ENCODE measurements around the gene APBA1.

APBA1 gene

DNA sequence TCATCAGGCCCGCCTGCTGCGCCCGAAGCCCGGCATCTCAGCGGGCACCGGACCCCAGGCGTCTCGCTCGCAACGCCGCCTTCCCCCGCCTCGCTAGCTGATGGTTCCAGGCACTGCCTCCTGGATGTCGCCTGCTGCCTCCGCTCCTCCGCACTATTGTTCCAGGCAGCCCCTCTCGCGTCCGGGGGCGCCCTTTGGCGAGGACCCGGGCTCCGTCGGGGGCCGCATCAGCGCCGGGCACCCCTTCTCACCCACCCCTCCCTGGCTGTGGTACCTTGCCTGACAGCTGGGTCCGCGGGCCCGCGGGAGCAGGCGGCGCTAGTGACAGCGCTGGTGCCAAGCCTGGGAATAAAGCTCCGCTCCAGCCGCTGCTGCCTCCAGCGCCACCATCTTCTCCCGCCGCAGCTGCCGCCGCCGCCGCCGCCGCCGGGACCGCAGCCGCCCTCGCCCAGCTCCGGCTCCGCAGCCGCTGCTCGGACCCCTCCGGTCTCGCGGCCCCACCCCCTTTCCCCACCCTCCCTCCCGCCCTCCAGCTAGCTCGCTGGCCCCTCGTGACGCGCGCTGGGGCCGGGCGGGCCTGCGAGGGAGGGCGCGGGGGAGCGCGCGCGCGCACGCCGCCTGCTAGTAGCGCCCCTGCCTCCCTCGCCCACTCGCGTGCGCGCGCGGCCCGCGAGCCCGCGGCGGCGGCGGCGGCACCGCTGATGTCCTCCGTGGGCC, at the start of gene APBA1:
Gene APBA1, minus strand, starts transcription at position 493 of the 717 bp plus-strand sequence.
- peak; percentile 34 for DNase-seq

DNA sequence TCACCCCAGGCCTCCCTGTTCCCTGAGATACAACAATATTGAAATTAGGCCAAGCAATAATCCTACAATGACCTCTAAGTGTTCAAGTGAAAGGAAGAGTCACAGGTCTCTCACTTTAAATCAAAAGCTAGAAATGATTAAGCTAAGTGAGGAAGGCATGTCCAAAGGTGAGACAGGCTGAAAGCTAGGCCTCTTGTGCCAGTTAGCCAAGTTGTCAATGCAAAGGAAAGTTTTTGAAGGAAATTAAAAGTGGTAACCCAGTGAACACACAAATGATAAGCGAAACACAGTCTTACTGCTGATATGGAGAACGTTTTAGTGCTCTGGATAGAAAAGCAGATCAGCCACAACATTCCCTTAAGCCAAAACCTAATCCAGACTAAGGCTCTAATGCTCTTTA, 47.8 kb upstream of the APBA1 start:
- no peak for DNase-seq

DNA sequence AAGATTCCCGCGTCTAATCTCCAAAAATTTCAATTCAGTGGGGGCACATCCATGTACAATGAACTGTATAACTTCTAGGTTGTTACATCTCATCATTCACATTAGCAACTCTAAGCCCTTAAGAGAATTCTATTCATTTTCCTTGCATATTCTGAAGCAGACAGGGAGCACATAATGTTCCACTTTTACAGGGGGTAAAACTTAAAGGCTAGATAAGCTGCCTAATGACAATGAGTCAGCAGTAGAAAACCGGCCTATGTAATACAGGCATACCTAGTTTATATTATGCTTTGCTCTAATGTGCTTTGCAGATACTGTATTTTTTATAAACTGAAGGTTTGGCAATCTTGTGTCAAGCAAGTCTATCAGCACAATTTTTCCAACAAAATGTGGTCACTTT, 47.2 kb upstream of the APBA1 start:
- no peak for DNase-seq

DNA sequence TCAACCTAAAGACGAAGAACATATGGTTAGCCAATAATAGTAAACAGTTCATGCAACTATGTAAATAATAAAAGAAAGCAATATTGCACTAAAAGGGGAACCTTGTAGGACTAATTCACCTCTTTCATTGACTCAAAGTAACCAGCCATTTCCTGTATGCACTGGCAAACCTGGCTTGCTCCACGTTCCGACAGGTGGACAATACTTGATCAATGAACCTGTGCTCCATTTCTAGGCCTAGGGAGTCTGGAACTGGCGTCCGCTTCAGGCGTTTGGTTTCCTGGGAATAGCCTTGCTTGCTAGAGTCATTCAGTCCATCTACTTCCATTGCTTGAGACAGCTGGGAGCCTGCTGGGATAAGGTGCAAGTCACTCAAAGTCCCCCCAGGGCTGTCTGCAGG, 46.0 kb upstream of the APBA1 start:
- no peak for DNase-seq

DNA sequence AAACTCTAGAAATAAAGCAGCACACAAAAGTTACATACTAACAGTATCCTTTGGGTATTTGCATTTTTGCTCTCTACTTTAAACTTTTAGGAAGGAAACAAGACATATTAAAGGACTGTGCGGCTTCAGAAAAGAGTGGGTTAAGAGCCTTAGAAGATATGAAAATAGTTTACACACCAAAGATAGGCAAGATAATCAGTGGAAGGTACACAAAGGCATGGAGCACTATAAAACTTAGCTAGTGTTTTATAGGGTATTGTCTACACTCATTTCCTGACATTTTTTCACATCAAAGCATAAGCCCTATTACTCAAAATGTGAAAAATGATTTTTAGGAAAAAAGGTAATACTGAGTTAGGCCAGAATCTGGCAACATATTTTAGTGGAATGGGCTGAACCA, 43.7 kb upstream of the APBA1 start:
- DNase-seq: no peak

DNA sequence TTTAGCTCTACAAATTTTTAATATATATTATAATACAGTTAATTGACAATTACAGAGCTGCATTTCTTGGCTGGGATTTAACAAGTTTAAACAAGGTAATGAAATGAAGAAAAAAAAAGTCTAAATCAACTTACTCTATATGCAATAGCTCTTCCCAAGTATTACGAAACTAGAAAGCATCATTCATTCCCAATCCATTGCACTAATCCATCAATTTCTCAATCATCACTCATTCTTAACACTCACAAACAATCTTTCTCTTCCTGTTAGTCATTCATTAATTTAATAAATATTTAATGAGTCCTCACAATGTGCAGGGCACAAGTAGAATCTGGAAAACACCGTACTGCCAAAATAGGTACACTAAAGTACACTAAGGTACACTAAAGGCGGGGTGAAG, 42.9 kb upstream of the APBA1 start:
- no peak for DNase-seq

DNA sequence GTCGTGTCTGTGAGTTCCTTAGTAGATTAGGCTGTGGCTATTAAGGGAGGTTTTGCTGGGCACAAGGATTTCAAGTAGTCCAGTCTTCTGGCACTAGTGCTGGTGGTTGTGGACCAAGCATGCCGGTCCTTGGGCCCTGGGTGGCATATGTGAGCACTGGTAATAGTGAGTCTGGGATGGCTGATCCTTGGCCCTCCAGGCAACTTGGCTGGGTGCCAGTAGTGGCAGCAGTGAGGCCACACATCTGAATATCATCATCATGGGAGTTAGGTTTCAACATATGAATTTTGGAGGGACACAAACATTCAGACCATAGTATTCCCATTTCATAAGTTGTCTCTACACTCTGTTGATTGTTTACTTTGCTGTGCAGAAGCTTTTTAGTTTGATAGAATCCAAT, 25.3 kb upstream of the APBA1 start:
- DNase-seq: no peak

DNA sequence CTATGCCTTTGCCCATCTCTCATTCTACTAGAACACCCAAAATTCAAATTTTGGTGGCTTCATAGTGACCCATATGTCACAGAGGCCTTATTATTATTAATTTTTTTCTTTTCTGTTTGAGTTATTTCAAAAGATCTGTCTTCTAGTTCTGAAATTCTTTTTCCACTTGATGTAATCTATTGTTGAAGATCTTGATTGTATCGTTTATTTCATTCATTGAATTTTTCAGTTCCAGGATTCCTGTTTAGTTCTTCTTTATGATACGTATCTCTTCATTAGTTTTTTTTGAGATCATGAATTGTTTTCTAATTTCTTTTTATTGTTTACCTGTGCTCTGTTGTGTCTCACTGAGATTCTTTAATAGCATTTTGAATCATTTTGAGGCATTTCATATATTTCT, 24.6 kb upstream of the APBA1 start:
- no peak for DNase-seq

DNA sequence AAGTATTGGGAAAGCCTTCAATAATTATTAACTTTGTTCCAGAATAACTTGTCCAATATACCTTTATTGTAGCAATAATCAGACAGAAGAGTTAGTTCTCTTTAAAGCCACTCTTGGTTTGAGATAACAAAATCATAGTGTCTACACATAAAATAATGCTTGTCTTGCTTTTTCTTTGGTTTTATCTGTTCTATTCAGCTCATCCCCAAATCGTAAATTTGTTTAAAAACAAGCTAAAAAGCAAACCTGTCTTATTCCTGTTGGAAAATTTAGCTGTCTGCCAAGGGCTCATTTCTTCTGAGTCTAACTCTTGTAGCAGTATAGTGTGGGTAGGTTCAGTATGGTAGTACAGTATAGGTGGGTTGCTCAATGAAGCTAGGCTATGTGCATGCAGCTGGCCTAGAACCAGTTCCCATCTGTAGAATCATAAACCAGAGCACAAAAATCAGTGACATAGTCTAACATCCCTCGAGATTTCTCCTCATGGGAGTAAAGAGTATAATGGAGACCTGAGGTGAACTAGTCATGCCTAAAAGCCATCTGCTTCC, 17.9 kb upstream of the APBA1 start:
- no peak for DNase-seq

DNA sequence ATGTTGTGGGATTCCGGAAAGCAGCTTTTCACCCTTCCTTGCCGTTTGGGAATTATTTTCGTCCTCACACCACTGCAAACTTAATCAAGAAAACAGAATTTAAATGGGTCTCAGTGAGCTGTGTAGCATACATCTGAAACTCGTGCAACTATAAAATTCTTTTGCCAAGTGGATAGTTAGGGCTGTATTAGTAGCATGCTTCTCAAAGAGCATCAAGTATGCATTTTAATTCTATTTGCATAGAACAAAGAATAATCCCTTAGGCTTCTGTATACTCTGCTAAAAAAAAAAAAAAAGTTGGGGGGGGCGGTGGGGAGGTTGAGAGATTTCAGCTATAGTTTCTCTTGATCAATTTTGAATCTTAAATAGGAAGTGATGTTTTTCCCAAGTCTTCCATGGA, 11.8 kb upstream of the APBA1 start:
- no peak for DNase-seq

DNA sequence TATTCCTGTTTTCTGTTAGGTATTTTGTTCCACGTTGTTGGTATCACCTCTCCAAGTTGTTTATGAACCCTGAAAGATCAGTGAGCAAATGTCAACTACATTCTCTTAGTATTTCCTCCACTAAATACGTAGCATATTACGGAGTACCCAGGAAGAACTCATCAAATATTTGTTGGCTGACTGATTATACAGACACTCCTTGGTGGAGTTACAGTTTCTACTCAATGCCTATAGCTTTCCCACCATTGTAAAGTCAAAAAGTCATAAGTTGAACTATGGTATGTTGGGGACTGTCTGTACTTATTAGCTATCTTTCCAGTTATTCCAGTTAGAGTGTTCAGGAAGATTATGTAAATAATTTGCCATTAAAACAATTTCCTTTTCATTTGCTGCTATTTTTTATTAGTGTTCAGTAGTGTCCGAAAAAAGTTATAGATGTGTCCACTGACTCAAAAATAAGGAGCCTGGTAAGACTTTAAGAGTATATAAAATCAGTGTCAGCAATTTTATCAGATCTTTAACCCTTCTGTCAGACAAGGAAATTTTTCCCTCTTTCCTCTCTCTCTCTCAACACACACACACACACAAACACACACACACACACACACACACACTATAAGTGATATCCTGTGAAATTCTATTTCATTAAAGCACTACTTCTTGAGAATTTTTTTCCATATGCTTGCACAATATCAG, 6.8 kb upstream of the APBA1 start:
- DNase-seq: no peak

DNA sequence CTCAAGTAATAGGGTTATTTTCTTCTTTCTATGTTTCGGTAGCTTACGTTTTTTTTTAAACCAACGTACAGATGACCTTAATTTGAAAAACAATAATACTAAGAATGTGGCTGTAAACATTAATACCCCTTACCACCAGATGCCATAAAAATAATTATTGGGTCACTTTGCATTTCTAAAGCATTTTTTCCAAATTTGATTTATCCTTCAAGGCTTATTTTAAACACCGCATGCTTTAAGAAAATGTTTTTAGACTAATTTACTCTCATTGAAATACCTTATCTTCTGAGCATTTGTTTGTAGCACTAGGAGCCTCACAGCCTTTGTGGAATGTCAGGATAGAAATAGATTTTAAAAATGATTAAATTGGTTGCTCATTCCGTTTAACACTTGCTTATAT, 5.8 kb upstream of the APBA1 start:
- no peak for DNase-seq

DNA sequence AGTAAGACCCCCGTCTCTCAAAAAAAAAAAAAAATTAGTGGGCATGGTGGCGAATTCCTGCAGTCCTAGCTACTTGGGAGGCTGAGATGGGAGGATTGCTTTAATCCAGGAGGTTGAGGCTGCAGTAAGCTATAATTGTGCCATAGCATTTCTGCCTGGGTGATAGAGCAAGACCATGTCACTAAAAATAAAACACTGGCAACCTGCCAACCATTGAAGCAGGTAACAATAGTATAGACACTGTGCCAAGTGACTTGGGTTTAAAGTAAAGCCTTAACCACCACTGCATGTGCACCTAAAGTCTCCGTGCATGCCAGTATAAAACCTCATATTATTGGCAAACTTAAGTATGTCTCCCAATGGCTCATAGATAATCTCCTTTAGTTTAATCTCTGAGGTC, 3.4 kb upstream of the APBA1 start:
- DNase-seq: no peak

DNA sequence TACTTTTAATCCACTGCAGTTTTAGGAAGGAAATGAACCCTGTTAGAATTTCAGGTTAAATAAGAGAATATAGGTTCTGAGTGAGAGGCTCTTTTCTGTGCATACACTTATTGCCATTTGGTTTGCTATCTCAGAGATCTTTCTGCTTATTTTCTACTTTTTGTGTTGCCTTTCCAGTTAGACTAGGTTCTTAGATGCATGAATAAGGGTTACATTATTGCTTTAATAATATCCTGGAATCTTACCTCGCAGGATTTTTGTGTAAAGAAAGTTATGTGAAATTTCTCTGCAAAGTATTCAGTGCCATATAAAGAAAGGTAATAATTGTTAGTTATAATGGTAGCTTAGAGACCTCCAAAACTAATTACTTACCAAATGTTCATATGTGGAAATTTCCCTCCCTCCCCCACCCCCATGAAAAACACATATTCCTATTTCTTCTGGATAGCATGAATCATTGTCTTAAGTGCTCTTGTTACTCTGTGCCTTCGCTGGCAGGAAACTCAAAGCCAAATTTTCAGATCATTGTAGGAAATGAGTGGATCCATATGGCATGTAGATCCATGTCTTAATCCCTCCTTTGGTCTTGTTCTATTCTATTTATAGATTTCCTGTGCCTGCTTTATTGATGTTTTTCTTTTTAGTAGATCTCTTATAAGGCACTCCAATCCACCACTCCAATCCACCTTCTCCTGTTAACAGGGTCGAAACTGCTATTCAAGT, 2.7 kb upstream of the APBA1 start:
- no peak for DNase-seq

DNA sequence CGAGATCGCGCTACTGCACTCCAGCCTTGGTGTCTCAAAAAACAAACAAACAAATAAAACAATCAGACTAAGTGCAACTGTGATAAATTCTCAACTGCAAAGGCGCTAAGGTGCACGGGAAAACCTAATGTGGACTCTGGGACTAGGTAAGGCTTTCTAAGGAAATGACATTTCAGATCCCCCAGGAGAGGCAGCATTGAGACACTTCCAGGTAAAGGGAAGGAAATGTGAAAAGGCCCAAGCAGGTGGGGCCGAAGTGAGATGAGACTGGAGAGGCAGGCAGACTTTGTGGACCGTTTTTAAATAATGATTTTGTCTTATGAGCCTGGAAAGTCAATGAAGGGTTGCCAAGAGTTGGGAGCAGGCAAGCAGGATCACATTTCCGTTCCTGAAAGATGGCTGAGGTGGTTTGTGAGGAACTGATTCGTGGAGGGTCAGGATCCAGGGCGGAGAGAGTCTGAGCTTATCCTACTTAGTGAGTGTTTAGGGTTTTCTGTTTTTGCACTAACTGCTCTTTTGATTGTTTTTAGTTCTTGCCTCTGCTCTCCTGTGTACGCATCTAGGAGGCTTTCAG, 2.0 kb upstream of the APBA1 start:
- no peak for DNase-seq

DNA sequence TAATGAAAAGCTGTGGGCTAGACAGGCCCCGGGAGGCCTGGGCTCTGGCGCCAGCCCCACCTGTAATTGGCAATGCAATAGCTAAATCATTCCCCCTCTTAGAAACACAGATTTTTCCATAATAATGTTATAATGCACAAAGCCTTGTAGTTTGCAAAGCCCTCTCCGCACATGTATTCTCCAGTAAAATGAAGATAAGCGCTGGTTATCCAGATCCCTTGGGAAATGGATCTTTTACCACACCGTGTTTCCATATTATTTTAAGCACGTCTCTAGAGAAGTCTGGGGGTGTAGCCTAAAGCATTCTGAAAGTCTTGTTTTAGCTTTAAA, 1.1 kb upstream of the APBA1 start:
- DNase-seq: no peak

DNA sequence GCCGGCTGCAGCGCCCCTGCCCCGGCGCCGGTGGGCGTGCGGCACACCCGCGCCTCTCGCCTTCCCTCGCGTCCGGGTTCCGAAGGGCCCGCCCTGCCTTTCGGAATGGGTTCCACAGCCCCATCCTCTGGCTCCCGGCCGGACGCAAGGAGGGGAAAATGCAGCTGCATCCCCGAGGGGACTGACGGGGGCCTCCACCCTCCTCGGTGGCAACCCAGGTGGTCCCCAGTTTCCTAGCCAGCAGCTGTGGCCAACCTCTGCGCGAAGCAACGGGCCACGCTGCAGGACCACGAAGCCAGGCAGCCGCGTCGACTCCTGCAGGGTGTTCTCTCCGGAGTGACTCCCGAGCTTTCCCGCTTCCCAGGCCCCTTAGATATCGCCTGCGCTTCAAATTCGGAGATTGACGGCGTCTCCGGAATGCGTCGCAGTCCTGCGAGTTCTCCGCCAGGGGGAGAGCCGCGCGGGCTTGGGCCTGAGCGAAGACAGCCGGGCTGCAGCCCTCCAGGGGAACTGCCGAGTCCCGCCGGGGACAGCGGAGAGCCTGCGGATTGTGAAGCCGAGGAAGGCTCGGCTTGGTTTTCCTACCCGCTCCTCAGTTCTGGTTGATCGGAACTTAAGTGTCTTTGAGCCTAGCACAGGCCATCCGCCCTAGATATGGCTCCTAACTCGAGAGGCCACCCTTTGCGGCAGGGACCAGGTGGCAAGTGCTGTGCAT, 582 bp upstream of the APBA1 start:
- peak; percentile 84 for DNase-seq

DNA sequence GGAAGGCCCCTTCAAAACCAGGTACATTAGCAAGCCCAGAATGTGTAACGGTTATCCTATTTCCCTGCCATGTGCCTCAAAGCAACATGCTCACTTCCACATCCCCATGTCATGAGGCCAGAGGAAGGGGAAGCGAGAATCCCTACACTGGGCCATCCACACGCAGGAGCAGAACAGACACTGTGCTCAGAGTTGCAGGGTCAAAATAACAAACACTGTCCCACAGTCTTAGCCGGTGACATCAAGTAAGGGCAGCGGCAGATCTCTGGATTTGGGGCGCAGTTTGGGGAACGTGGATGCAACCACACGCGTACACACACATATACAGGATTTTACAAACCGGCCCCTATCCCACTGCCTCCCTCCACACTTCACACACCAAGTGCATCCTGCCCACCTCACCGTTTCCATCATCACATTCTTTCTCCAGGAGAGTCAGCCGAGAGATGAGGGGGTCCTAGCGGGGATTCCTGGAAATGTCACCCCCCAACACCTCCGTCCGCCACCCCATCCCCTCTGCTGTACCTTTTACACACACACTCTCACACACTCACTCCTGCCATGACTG, 776 bp downstream of the APBA1 start:
- peak; percentile 68 for DNase-seq

DNA sequence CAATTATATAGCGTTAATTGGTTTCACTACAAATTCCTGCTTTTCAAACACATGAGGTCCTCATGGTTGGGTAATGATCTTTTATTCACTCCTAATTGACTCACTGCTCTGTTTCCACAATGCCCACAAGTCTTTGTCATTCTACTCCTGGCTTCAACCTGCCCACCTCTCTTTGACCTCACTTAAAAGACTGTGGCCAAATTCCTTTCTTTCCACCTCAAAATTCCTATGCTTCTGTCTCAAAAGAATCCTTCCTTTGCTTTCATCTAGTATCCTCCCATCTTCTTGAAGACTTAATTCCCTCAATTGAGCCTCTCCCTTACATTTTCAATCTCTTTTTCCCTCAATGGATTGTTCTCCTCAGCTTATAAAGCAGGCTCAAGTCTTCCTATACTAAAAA, 4.9 kb downstream of the APBA1 start:
- no peak for DNase-seq

DNA sequence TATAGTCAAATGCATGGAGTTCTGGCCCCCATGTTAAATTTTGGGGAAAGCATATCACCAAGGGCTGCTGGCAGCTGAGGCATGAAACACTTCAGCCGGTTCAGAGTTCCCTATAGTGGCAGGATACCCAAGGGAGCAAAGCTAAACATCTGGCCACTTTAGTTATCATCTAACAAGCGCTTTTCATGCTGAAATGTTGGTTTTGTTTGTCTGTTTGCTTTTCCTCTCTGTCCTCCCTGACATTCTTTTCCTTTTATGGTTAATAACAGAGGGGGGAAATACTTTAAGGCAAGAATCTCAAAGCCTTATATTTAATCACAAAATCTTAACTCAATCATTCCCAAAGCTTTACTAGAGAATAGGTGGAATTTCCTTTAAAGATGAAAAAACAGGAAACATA, 11.9 kb downstream of the APBA1 start:
- no peak for DNase-seq

DNA sequence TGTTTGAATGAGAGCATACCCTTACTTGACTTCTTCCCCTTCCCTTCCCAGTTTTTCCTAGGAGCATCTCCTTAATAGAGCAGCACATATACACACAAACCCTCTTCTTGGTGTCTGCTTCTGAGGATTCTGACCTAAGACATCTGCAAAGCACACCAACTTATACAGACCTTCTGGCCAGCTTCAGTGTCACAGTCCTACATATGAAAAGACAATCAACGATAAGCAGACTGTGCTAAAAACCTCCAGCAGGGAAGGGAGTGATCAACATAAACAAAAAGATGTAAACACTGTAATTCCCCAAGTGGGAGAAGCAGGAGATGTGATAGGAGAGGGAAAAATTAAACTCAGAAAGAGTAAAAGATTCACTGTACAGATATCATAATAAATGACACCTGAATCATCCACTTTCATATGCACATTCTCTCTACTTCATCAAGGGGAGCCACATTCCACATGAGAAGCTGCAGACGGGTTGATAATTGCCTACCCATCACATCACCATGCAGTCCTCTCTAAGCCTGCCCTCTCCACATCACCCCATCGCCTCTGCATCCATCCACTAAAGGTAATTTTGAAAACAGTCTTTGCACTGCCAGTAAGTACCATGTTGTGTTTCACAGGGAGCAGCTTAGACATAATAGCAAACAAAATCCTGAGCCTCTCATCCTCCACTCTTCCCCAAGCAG, 13.0 kb downstream of the APBA1 start:
- no peak for DNase-seq

DNA sequence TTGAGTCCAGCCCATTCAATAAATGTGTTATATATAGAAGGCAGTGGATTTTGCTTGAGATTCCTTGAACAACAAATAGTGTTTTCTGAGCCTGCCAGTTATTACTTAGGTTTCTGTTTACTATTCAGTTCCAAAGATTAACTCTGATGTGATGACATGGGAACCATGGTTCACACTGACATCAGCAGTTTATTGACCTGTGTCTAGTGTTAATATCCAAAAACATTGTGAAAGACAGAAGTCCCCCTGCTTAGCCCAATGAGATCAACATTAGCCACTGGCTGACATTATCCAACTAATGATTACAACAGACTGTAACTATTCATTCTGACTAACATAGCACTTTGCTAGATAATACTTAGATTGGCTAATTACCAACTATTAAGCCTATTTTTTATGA, 14.9 kb downstream of the APBA1 start:
- DNase-seq: peak; percentile 29

Measured in inflammatory macrophage treated with lipopolysaccharide for 4 hours (primary cell).